KMS-11 (cell line): ENCODE data around the gene MED10.
"Not testable (repeated sequence)": the region's sequence is repeated elsewhere in the genome, so short reads cannot be mapped to it uniquely, and the experiment has no call there.

Source experiments
- H2AFZ ChIP-seq: fragments of 200-600 bp; sonication (generic); 2 replicates; pipeline ENCODE4 v1.6.1; 2016; ENCODE audit warnings: antibody characterized with exemption, mixed run types, low read depth
- H3K27ac ChIP-seq: fragments of 200-600 bp; sonication (generic); 2 replicates; pipeline ENCODE4 v1.6.1; 2016; ENCODE audit warnings: mild to moderate bottlenecking, mixed run types
- H3K27me3 ChIP-seq: fragments of 200-600 bp; sonication (generic); 2 replicates; pipeline ENCODE4 v1.6.1; 2017; ENCODE audit warnings: mild to moderate bottlenecking, low read depth, mixed run types, moderate library complexity; ENCODE audit not compliant: insufficient read depth
- H3K36me3 ChIP-seq: fragments of 200-600 bp; sonication (generic); 2 replicates; pipeline ENCODE4 v1.6.1; 2017; ENCODE audit warnings: mild to moderate bottlenecking, mixed run types; ENCODE audit not compliant: insufficient read depth
- H3K4me1 ChIP-seq: fragments of 200-600 bp; sonication (generic); 2 replicates; pipeline ENCODE4 v1.6.1; 2016; ENCODE audit warnings: mild to moderate bottlenecking, low read depth, mixed run types; ENCODE audit not compliant: poor library complexity, severe bottlenecking
- H3K4me2 ChIP-seq: fragments of 200-600 bp; sonication (generic); 2 replicates; pipeline ENCODE4 v1.7.0; 2016; ENCODE audit warnings: mild to moderate bottlenecking, mixed run types
- H3K4me3 ChIP-seq: fragments of 200-600 bp; sonication (generic); IDR thresholded peaks from 2 replicates; pipeline ENCODE4 v1.6.1; 2017; ENCODE audit warnings: low read depth, low read length, mixed read lengths; ENCODE audit not compliant: insufficient read depth
- H3K79me2 ChIP-seq: fragments of 200-600 bp; sonication (generic); 2 replicates; pipeline ENCODE4 v1.6.1; 2016; ENCODE audit warnings: low read depth, mixed run types; ENCODE audit not compliant: insufficient read depth
- H3K9ac ChIP-seq: fragments of 200-600 bp; sonication (generic); 2 replicates; pipeline ENCODE4 v1.6.1; 2016; ENCODE audit warnings: mild to moderate bottlenecking, mixed run types
- H4K20me1 ChIP-seq: fragments of 200-600 bp; sonication (generic); 2 replicates; pipeline ENCODE4 v1.6.1; 2016; ENCODE audit warnings: mild to moderate bottlenecking, mixed run types; ENCODE audit not compliant: insufficient read depth
- TF ChIP-seq, protein P1 (sequence below): fragments of 200-600 bp; sonication (generic); conservative IDR thresholded peaks from 2 replicates; pipeline ENCODE4 v1.6.1; 2017; ENCODE audit warnings: low read depth, mild to moderate bottlenecking, antibody characterized with exemption, low read length, moderate library complexity, mixed read lengths

MED10 gene

GRCh38 chr5:6365977-6366590, 12.3 kb downstream of the MED10 start:
- H3K4me1 ChIP-seq: no peaks in the 10 kb centered on the region
- no peak overlapping the region for H3K4me2 ChIP-seq
- H3K27ac ChIP-seq: no peak overlapping the region
- no peak overlapping the region for H3K4me3 ChIP-seq
- H4K20me1 ChIP-seq: no peaks in the 10 kb centered on the region
- TF ChIP-seq, protein P1, sequence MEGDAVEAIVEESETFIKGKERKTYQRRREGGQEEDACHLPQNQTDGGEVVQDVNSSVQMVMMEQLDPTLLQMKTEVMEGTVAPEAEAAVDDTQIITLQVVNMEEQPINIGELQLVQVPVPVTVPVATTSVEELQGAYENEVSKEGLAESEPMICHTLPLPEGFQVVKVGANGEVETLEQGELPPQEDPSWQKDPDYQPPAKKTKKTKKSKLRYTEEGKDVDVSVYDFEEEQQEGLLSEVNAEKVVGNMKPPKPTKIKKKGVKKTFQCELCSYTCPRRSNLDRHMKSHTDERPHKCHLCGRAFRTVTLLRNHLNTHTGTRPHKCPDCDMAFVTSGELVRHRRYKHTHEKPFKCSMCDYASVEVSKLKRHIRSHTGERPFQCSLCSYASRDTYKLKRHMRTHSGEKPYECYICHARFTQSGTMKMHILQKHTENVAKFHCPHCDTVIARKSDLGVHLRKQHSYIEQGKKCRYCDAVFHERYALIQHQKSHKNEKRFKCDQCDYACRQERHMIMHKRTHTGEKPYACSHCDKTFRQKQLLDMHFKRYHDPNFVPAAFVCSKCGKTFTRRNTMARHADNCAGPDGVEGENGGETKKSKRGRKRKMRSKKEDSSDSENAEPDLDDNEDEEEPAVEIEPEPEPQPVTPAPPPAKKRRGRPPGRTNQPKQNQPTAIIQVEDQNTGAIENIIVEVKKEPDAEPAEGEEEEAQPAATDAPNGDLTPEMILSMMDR: no peak
- no peaks in the 10 kb centered on the region; the same call in 1 of the 2 replicates for H3K36me3 ChIP-seq
- H3K27me3 ChIP-seq: no peaks in the 10 kb centered on the region
- no peaks in the 10 kb centered on the region for H3K79me2 ChIP-seq
- no peak overlapping the region for H2AFZ ChIP-seq
- no peak overlapping the region for H3K9ac ChIP-seq

- Histone ChIP-seq H3K27ac (no peak overlapping the region), H4K20me1 (no peaks in the 10 kb centered on the region), H3K79me2 (no peaks in the 10 kb centered on the region), H3K4me3 (no peak overlapping the region), H3K9ac (no peak overlapping the region), H3K27me3 (no peaks in the 10 kb centered on the region), H3K4me2 (no peak overlapping the region), H3K4me1 (no peaks in the 10 kb centered on the region), H3K36me3 (no peaks in the 10 kb centered on the region; the same call in 1 of the 2 replicates), H2AFZ (no peak overlapping the region)
- TF ChIP-seq, protein P1: no peak
Observed at GRCh38 chr5:6365142-6365976, 13.0 kb downstream of the MED10 start.

DNA sequence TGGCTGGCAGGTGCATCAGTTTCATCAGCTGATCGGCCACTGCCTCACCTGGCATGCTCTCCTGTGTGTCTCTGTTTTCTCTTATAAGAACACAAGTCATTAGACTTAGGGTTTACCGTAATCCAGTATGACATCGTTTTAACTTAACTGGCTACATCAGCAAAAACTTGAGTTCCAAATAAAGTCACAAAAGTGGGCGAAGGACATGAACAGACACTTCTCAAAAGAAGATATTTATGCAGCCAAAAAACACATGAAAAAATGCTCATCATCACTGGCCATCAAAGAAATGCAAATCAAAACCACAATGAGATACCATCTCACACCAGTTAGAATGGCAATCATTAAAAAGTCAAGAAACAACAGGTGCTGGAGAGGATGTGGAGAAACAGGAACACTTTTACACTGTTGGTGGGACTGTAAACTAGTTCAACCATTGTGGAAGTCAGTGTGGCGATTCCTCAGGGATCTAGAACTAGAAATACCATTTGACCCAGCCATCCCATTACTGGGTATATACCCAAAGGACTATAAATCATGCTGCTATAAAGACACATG, 14.8 kb downstream of the MED10 start:
- not testable (repeated sequence) for H4K20me1 ChIP-seq, H3K4me3 ChIP-seq, H2AFZ ChIP-seq, H3K4me1 ChIP-seq, H3K27me3 ChIP-seq, H3K9ac ChIP-seq, H3K79me2 ChIP-seq, H3K36me3 ChIP-seq, H3K4me2 ChIP-seq, H3K27ac ChIP-seq

GRCh38 chr5:6362846-6363245, 15.5 kb downstream of the MED10 start:
- Histone ChIP-seq H3K9ac (no peak overlapping the region), H3K4me1 (no peaks in the 10 kb centered on the region), H3K79me2 (no peaks in the 10 kb centered on the region), H2AFZ (no peak overlapping the region), H3K4me2 (no peak overlapping the region), H3K27ac (no peak overlapping the region), H3K27me3 (no peaks in the 10 kb centered on the region), H4K20me1 (no peaks in the 10 kb centered on the region), H3K4me3 (no peak overlapping the region), H3K36me3 (no peaks in the 10 kb centered on the region)
- TF ChIP-seq, protein P1: no peak

DNA sequence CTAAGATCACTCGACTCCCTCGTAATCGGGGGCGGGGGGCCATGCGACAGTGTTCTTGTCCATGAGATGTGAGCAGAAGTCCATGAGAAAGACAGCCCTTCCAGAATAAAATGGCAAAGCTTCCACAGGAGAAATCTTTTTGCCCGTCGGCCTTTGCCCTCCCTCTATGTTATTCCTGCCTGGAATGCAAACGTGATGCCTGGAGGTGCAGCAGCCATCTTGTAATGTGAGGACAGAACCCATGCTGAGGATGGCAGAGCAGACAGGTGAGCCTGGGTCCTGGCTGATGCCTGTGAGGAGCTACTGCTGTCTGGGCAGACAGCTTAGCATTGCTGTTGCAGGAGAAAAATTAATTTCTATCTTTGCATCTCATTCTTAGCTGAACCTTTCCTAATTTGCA, 17.2 kb downstream of the MED10 start:
- H3K27me3 ChIP-seq: no peaks in the 10 kb centered on the region
- H3K4me2 ChIP-seq: no peak overlapping the region
- H3K79me2 ChIP-seq: no peaks in the 10 kb centered on the region
- H3K27ac ChIP-seq: no peak overlapping the region
- H3K9ac ChIP-seq: no peak overlapping the region
- no peak overlapping the region for H3K4me3 ChIP-seq
- H3K36me3 ChIP-seq: no peaks in the 10 kb centered on the region
- no peak overlapping the region for H2AFZ ChIP-seq
- H4K20me1 ChIP-seq: no peaks in the 10 kb centered on the region
- H3K4me1 ChIP-seq: no peaks in the 10 kb centered on the region
- TF ChIP-seq, protein P1: no peak
